ENCODE results near the gene EPAS1.

Gene EPAS1

DNA sequence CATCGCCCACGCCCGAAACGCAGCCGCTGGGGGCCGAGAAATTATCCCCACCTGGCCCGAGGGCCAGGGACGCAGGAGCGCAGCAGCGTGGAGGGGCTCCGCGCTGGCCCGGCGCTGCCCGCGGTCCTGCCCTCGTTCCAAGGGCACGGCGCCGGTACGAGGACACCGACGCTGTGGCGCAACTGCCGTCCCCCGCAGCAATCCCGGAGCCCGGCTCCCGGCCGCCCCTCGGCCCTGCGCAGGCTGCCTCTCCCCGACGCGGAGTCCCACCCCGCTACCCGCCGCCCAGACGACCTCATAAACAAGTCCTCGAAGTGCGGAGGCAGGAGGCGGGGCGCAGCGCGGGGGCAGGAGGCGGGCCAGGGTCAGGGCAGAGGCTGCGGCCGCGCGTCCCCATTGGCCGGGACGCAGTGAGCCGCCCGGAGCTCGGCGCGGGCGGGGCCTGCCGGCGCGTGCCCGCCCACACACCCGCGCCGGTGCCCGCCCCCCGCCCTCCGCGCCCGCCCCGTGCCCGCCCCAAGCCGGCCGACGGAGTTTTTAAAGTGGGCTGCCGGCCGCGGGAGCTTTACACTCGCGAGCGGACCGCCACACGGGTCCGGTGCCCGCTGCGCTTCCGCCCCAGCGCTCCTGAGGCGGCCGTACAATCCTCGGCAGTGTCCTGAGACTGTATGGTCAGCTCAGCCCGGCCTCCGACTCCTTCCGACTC is at the start of gene EPAS1:
EPAS1 (plus strand) TSS at position 568 of the 706 bp plus-strand sequence. CDS start 505 bp downstream, outside the sequence.
- DNase-seq = peak; percentile 45 to 70

DNA sequence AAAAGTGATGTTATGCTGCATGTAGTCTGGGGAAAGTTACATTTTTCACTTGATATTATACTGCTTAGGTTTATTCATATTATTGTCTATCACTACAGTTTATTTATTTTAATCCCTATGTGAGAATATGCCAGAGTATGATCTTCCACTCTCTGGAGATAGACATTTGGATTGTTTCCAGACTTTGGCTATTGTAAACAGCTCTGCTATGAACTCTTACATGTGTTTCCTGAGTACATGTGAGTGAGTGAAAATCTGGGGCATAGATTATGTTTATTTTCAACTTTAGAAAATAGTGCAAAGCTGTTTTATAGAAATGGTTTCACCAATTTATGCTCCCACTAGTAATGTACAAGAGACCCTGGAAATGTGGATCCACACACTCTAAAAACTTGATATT is 49.0 kb upstream of the EPAS1 start:
- DNase-seq = no peak

DNA sequence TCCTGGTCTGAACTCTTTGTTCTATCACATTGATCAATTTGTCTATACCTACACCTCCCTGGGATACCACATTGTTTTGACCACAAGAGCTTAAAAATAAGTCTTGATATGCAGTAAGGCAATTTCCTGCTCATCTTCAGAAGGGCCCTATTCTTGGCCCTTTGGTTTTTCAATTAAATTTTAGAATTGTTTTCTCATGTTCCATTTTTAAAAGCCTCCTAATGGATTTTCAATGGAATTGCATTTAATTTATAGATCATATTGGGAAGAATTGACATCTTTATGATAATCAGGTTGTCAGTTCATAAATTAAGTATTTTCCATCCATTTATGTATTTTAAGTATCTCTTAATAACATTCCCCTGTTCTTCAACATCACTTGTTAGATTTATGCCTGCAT is 47.6 kb upstream of the EPAS1 start:
- no peak for DNase-seq

DNA sequence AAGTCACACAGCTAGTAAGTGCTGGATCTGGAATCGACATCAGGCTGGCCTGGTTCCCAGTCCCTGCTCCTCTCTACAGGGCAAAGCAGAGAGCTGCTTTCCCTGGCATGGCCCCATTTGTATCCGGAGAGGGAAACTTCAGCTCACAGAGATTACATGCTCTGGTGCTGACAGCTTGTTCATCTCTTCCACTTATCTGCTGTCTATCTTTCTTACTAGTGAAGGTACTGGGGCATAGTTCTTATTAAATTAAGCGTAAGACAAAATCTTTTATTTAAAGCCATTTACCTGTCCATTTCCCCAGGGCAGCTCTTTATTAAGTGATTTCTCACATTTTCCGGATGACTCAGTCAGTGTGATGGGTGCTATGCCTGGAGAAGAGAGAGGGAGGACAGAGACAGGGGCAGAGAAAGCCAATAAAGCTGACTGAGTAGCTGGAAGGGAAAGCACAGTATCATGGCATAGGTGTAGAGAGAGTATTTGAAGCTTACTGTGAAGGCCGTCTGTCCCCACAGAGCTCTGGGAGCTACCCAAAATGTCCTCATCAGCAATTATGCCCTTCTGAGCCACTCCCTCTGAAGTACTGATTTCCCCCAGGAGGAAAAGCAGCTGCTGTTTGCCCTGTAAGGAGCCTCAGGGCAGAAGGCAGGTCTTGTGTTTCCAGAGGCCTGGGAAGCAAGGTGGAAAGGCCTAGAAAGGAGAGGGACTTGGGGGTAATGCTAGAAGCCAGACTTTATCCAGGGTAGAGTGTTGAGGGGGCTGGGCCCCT is 44.1 kb upstream of the EPAS1 start:
- no peak for DNase-seq

DNA sequence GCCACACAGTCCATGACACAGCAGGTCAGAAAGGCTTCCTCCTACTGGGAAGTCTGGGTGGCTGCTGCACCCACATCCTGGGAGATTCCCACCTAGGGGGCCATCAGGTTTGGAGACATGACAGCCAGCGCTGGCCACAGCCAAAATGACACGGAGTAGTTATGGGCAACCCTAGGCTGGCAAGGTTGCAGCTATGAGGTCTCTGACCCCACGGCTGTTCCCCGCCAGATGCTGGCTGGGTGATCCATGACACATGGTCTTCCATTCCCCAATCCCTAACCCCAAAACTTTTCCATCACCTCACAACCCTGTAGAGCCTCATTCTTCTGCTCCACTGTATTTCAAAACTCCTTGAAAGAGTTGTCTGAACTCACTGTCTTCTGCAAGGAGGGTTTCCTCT is 42.7 kb upstream of the EPAS1 start:
- no peak for DNase-seq

DNA sequence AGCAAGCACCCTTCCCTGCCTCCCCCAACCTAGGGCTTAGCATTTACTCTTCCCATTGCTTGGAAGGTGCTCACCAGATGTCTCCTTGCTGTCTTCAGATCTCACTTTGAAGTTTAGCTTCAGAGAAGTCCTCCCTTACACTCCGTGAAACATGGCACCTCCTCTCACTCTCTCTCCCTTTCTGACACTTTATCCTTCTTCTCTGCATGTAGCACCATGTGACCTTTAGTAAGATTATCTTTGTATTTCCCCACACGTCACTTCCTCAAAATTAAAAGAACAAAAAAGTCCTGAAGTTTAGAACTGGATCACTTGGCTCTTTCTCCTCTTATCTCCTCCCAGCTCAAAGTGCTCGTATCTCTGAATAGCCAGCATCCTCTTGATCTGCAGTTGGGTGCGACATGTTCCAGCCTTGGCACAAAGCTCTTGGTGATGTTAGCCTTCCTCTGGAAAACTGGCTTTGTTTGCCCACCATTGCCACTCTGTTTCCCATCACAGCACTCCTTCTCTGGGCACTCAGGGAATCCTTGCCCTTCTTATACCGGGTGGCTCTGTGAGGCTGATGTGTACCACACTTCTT is 40.6 kb upstream of the EPAS1 start:
- no peak for DNase-seq

DNA sequence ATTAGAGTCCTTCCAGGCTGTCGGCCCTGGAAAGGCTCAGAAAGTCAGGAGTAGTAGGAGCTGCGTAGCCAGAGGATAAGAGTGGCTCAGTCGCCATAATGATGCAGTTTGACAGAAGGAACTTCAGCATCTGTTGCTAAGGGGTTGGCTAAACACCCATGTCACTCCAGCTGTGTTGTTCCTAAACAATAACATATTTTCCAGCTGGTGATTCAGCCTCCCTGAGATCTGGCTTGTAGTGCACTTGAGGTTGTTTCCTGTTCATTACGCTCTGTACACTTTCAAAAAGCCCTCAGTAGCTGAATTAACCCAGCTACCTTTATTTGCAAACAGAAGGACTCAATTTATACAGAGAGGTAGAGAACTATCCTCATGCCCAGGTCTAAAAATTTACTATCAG is 39.7 kb upstream of the EPAS1 start:
- DNase-seq = peak; percentile 9 to 77

DNA sequence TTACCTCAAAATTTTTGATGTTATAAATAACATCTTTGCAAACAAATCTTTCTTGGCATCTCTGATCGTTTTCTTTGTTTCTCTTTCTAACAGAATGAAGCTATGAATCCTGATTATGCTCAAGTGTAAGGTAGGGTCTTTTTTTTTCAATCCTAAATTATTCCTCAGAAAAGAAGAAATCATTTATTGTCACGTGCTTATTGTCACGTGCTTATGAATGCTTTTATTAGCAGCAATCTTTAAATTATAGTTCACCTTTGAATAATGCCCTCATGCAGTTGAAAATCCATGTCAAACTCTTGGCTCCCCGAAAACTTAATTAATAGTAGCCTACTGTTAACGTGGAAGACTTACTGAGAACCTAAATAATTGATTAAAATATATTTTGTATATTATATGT is 39.2 kb upstream of the EPAS1 start:
- no peak for DNase-seq

DNA sequence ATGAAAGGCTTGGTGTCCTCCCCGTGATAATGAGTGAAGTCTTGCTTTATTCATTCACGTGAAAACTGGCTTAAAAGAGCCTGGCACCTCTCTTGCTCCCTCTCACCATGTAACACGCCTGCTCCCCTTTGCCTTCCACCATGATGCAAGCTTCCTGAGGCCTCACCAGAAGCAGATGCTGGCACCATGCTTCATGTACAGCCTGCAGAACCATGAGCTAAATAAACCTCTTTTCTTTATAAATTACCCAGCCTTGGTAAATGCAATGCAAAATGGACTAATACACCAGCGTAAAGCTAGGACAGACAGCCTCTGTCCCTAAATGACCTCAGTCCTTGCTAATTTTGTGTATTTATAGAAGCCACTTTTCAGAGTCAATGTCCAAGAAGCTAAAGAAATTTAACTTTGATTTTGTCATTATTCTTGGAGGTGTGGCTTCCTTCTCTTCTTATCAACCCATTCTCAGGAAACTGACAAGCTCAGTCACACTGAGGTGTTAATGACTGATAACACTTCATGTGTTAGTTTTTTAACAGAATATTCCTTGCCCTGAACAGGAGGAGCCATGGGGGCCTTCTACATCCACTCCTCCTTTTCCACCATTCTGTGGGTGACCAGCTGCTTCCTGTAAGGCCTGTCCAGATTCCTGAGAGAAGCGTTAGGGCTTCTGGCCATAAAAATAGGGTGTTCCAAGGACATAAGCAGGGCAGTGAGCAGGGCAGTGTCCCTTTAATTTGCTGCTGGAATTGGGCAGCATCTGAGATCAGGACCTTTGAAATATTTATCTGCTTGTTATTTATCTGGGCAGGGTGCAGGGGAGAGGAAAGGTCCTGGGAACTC is 38.0 kb upstream of the EPAS1 start:
- DNase-seq = no peak

DNA sequence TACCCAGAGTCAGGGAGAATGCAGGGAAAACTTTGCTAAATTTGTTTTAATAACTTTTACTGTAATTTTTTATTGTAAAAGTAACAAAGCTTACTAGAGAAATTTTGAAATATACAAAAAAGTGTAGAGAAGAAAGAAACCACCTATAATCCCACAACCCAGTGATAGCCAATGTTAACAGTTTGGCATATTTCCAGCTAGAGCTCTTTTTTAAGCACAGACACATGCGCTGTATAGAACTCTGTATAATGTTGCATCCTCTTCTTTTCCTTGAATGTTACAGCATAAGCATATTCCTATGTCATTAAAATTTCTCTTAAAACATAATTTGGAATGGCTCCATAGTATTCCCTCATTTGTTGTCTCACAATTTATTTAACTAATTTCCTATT is 37.4 kb upstream of the EPAS1 start:
- DNase-seq = no peak

DNA sequence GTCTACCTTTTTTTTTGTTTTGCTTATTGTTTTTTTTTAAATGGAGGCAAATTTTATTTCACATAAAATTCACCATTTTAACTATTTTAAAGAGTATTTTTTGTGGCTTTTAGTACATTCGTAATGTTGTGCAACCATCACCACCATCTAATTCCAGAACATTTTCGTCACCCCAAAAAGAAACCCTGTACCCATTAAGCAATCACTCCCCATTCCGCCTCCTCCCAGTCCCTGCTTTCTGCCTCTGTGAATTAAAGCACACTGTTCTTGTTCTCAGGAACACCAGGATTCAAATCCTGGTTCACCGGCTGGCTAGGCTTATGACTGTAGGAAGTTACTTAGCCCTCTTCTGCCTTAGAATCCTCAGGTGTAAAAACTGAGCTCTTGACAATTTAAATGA is 36.9 kb upstream of the EPAS1 start:
- no peak for DNase-seq

DNA sequence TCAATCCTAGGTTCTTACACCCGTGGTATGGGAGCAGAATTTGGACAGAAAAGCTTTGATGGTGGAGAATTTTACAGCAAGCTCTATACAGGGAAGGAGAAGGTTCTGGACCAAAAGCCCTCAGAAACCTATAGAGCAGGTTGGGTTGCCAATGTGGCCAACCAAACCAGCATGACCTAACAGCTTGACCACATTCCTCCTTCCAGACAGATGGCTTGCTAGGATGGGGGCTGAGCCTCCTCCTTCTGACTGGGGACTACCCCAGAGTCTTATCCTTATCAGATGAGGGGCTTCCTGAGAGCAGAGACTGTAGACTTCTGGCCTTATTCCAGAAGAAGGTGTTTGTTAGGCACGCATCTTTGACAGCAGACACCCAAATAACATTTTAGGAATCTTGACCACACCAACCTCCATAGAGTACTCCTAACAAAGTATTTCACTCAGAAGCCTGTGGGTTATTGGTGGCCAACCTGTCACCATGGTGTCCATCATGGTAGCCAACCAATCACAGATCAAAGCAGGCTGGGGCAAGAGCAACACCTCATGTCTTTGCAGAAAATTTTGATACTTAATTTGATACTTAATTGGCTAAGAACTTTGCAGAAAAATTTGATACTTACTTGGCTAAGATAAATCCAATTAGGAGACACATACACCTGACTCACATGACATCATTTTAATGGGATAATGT is 34.8 kb upstream of the EPAS1 start:
- no peak for DNase-seq

DNA sequence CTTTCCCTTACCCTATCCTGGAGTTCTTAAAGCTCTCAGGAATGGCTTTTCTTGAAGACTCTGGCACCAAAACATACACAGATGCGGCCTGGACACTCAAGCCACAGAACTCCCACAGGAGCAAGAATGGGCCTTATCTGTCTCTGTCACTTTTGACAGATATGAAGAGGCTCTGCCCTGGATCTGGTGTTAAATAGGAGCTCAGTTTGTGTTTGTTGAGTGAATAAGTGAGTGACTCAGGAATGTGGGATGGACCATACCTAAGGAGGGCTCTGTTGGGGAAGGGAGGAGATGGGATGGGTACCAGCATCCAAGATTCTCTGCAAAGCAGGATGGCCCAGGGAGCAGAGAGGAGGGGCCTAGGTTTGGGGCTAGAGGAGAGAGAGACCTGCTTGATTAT is 33.9 kb upstream of the EPAS1 start:
- no peak for DNase-seq

DNA sequence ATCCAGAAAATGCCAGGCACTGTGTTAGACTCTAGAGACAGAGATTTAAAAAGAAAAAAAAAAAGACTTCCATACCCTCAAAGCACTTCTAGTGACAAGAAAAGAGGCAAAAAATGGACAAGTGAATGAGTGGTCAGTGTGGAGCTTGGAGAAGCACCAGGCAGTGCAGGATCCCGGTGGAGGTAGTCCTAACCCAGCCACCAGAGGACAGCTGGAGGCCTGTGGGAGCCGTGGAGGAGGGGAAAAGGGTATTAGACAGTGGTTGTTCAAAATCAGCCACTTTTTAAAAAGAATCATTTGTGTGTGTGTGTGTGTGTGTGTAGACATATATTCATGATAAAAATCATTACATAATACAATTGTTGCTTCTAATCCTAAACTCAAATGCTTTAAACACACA is 32.8 kb upstream of the EPAS1 start:
- DNase-seq = no peak

DNA sequence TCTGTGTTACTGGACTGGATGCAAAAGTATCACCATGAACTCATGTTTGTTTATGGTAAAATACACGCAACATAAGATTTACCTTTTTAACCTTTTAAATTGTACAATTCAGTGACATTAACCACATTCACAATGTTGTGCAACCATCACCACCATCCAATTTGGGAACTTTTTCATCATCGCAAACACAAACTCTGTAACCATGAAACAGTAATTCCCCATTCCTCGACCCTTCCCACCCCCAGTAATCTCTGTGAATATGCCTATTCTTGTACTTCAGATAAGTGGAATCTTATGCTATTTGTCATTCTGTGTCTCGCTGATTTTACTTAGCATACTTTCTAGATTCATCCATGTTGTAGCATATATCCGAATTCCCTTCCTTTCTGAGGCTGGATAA is 31.1 kb upstream of the EPAS1 start:
- DNase-seq = no peak

DNA sequence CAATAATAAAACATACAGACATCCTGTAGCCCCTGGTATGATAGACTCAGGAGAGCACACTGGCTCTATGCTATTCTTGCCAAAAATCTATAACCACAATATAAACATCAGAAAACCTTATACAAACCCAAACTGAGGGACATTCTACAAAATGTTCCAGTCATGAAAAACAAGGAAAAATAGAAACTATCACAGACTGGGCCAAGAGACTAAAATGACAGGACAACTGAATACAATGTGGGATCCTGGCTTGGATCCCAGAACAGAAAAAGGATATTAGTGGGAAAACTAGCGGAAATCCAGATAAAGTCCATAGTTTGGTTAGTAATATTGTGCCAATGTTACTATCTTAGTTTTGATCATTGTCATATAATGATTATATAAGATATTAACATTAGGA is 29.6 kb upstream of the EPAS1 start:
- no peak for DNase-seq

DNA sequence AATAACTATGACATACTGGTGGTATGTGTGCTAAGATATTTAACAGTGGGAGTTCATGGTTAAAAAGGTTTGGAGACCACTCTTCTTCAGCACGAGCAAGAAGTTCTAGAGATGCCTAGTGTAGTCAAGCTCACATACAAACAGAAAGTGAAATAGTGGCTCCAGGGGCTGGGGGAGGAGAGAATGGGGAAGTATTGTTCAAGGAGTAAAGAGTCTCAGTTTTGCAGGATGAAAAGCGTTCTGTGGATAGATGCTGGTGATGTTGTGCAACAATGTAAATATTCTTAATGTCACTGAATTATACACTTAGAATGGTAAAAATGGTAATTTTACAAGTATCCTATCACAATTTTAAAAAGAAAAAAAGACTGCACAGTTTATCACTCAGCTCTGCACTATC is 29.0 kb upstream of the EPAS1 start:
- no peak for DNase-seq

DNA sequence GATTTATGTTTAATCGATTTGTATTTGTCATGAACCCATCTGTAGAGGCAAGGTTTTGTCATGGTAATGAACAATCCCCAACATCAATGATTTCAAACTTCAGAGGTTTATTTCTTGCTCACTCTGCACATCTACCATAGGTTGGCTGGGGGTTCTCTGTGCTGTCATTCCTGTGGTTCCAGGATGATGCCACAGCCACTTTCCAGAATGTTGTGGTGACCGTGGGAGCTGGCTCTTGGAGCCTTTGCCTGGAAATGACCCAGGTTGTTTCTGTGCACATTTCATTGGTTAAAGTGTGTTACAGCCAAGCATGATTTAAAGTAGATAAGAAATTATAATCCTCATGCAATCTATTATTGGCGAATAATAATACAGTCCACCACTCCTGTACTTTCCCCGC is 28.2 kb upstream of the EPAS1 start:
- no peak for DNase-seq

DNA sequence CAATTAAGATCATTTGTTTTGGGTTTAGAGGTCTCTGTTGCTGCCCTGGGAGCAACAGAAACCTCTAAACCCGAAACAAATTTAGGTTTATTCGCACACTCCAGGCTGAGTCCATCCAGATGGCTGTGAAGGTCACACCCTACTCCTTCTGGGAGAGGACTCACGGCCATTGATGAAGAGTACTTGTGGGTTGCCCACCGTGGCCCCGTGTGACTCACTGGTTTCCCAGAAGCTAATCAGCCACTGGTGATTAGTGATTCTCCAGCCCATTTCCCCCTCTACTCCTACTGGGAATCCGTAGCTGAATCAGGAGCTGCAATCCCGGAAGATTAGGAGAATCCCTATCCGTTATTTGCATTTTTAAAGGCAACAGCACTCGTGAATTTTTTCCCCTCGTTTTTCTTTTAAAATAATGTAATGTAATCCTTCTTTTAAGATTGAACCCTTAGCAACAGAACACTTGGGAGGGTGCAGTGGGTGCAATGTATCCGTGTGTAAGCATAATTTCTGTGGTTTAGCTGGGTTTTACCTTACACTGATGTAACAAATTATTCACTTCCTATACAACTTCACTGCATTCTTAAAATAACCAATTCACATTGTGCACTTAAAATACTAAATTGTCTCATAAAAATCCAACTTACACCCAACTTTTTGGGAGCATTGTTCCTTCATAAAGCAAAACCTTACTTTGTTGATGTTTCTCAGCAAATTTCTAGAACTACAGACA is 27.5 kb upstream of the EPAS1 start:
- DNase-seq = no peak

DNA sequence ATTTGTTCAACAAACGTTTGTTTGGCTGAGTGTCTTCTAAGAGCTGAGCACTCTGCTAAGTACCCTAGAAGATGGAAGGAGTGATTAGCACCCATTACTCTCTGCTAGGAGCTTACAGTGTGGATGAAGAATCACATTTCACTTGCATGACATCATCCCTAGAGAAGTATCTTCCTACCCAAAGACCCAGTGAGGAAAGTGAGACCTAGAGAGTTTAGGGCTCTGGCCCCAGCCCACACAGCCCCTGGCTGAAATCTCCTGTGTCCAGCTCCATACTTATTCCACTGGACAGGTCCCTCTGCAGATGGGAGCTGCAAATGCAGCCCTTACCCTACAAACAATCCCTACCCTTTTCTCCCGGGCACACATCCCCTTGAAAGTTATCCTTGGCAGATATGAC is 26.8 kb upstream of the EPAS1 start:
- DNase-seq = no peak

DNA sequence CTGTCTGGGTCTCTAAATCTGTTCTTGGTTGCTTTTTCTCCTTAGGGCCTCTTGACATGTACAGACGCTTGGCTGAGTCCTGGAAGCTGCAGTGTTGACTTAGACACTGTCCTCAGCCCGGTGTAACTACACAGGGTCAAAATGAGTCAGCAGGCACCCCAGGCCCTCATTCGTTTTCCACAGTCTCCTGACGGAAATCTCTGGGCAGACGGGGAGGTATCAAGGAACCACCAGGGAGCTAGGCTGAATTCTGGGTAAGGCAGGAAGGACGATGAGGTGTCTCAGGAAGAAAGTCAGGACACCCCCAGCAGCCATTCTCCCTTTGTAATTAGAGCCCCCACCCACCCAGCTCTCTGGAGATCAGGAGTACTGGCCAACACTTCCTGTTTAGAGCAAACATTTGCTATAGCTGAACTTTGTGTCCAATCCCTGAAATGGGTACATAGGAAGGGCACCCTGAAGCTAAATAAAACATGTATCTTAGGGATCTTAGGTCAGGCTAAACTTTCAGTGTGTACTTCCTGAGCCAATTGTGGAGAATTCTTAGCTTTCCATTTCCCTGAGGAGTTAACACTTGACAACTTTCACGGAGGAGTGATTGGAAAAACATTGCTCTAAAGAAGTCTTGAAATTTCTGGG is 23.9 kb upstream of the EPAS1 start:
- no peak for DNase-seq

DNA sequence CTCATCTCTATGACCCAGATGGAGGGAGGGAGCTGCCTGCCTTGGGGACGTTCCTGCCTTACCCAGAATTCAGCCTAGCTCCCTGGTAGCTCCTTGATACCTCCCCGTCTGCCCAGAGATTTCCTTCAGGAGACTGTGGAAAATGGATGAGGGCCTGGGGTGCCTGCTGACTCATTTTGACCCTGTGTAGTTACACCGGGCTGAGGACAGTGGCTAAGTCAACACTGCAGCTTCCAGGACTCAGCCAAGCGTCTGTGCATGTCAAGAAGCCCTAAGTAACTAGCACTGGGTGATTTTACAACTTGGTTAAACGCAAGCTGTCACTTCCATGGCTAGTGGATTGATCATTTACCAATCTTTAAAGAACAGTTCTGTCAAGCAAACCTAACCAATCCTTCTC is 23.3 kb upstream of the EPAS1 start:
- DNase-seq = no peak

Data from NCI-H2081 (cell line).